GM18909 (cell line): ENCODE results near the gene MRC2.
"Not testable (repeated sequence)": the region's sequence is repeated elsewhere in the genome, so short reads cannot be mapped to it uniquely, and the experiment has no call there.

ENCODE experiments used
- ATAC-seq: cut with Tn5 transposase; IDR thresholded peaks from one replicate; pipeline ENCODE4 v1.9.1; 2021; ENCODE audit warnings: mild to moderate bottlenecking; ENCODE audit not compliant: unreplicated experiment, poor library complexity

The MRC2 gene

GRCh38 chr17:62693616-62694409 lies 66.3 kb downstream of the MRC2 start:
- ATAC-seq, result no peak

DNA sequence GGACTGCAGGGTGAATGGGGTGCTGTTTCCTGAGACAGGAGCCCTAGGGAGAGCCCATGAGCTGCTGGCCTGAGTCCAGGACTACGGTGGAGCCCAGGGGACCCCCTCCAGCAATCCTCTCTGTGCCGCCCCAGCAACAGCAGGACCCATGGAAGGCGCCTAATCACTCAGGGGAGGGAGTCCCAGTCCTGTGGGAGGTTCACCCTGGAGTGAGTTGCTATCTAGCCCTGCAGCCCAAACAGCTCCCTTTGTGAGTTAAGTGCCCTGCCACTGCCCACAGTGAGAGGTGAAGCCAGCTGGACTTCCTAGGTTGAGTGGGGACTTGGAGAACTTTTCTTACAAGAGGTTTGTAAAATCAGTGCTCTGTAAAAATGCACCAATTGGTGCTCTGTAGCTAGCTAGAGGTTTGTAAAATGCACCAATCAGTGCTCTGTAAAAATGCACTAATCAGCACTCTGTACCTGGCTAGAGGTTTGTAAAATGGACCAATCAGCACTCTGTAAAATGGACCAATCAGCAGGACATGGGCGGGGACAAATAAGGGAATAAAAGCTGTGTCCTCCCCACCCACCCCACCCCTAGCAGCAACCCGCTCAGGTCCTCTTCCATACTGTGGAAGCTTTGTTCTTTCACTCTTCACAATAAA lies 67.7 kb downstream of the MRC2 start:
- ATAC-seq, result not testable (repeated sequence)

DNA sequence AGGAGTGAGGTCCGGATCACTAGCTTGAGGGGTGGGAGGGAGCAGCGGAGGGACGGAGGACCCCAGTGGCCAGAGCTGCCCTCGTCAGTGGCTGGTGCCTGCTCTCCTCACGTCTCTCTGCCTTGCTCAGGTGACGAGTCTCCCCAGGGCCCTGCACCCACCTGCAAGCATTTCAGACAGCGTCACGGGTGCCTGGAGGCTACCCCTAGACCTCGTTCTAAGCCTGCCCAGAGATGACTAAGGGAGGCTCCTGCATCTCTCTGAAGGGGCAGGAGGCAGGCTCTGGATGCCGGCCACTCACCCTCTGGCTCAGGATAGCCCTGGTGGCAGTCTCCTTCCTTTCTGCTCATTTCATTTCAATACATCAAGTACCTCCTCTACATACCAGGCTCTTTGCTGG lies 68.8 kb downstream of the MRC2 start:
- no peak for ATAC-seq

DNA sequence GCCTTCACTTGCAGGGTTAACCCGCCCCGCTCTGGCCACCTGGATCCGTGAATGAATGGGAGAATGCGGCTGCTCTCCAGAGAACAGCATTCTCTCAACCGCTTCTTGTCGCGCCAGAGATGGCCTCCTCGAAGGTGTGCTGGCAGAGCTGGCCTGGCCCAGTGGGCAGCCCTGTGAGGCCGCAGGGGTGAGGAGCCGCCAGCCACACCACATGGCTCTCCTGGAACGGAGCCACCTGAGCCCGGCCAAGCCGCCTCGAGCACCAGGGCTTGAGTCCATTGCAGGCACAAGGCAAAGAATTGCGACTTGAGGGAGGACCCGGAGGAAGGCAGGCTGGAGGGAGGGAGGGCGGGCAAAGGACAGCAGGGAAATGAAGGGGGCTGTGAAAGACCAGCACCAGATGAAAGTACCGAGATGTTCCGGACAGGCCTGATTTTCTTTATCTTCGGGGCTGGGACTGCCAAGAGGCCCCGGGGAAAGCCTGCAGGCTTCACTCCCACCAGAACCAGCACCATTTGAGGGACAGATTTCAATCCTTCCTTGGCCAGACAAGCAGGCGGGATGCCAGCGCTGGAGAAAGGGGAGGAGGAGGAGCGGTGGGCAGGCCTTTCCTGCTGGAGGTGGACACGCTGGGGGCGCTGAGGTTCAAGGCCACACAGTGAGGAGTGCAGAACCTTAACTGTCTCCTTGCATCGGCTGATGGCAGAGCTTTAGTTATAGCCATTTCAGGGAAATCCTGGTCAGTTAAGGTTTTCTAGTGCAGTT lies 69.4 kb downstream of the MRC2 start:
- no peak for ATAC-seq

GRCh38 chr17:62698459-62698858 lies 71.0 kb downstream of the MRC2 start:
- ATAC-seq, result not testable (repeated sequence)

GRCh38 chr17:62700964-62701705 lies 73.7 kb downstream of the MRC2 start:
- ATAC-seq, result no peak

DNA sequence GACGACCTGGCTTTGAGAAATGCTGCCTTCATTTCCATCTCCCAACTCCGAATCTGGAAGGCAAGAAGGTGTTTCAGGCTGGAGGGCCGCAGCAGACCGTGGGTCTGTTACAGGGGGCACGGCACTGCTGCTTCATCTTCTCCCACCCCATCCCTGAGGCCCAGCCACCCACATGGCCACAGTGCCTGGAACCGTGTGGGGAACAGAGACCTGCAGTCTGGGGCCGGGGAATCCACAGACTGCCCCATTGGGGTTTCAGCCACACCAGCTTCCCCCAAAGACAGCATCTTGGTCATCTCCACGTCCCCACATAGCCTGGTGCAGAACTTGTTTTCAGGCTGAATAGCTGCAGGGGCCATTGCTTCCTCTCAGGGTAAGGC lies 74.2 kb downstream of the MRC2 start:
- no peak for ATAC-seq

GRCh38 chr17:62702746-62703260 lies 75.3 kb downstream of the MRC2 start:
- no peak for ATAC-seq

GRCh38 chr17:62703261-62703775 lies 75.8 kb downstream of the MRC2 start:
- ATAC-seq, result peak; percentile 11

DNA sequence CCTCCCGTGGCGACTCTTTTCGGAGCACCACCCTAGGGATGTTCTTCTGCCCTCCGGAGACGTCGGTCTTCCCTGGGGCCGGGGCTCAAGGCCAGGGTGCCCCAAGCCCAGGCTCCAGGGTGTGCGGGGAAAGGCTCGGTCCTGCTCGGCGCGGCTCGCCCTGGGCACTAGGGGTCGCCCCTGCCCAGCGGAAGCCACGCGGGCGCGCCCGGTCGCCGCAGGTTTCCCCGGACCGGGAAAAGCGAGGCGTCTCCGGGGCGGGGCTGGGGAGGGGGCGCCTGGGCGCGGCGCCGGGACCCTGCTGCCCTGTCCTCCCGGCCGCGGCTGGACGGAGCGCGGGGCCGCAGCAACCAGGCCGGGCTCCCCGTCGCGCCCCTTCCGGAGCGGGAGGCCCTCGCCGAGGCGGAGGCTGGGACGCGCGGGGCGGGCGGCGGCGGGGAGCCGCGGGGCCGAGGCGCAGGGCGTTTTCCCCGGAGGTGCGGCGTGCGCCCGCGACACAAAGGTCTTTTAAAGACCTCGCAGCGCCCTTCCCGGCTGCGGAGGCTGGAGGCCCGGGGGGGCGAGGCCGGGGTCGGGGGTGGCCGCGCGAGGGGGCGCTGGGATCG lies 76.4 kb downstream of the MRC2 start:
- peak; percentile 88 for ATAC-seq

DNA sequence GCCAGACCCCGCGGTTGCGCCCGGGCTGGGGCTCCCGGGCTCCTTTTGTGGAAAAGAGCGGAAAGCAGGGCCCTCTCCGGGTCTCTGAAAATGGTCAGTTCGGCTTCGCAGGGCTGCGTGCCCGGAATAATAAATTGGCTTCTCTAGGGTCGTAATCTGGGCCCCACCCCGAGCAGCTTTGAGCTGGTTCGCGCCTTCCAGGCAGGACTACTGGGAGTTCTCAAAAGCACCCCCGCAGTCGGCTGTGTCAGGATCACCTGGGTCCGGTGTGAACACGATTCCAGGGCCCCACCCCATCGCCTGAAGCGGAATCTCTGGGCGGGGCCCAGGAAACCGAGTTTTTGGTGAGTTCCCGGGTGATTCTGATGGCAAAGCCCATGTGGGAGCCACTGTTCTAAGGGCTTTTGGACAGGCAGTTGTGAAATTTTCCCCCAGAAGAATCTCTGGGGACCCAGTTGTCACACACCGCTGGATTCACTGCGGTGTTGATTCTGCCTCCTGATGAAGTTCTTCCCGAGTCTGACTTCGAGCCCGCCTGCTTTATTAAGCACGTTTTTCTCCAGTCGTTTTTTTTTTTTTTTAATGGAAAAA lies 77.0 kb downstream of the MRC2 start:
- ATAC-seq, result no peak

DNA sequence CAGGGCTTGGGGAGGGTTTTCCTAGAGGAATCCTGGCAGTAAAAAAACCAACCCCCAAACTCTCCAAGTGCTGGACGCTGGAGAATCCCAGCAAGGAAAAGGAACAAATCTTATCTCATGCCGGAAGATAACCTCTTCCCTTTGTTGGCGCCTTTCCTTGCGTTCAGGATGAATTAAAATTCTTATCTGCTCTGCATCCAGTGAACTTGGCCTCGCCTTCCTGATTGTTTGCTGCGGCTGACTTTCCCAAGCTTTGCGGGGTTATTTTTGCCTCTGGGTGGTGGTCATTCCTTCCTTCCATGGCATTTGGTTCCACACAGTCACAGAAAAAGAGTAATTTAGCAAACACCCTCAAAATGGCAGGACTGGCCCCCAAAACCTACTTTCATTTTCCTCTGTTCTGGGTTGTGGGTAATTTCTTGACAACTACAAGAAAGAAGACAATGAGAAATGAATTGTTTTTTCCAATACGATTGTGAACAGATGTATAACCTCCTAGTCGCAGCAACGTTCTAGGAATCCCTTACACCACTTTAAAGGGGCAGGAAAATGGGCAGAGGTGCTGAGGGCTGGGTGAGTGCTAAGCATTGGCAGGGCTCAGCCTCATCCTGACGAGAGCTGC lies 77.8 kb downstream of the MRC2 start:
- ATAC-seq, result no peak

DNA sequence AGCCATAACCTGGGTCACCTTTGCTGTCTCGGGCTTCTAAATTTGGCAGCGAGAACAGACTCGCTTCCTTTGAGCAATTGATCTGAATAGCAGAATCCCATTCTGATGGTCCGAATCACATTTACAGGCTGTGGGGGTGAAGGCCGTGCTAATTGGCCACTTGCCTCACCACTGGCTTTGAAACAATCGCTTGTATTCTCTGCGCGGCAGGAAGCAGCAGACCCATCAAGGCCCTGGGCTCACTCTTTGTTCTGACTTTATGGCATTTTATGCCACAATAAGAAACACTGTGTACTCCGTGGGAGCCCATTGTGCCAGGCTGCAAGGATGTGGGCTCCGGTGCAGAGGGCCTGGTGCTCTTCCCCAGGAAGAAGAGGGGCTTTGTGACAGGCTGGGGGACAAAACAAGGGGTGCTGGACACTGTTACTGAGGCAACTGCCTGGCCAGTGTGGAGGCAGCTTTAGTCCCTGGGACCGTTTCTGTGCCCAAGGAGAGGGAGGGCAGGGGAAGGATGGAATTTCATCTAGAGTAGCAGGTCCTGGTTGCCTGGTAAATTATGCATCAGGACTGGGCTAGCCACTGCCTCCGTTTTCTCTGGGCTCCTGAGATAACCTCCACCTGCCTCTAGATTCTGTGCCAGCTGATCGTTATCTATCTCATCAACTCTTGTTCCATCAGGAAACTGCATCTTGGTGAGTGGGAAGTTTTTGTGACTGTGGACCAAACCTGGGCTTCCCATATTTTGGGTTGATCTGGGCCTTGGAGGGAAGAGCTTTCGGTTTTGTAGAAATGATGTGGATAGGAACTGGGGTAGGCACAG lies 78.5 kb downstream of the MRC2 start:
- ATAC-seq, result no peak

DNA sequence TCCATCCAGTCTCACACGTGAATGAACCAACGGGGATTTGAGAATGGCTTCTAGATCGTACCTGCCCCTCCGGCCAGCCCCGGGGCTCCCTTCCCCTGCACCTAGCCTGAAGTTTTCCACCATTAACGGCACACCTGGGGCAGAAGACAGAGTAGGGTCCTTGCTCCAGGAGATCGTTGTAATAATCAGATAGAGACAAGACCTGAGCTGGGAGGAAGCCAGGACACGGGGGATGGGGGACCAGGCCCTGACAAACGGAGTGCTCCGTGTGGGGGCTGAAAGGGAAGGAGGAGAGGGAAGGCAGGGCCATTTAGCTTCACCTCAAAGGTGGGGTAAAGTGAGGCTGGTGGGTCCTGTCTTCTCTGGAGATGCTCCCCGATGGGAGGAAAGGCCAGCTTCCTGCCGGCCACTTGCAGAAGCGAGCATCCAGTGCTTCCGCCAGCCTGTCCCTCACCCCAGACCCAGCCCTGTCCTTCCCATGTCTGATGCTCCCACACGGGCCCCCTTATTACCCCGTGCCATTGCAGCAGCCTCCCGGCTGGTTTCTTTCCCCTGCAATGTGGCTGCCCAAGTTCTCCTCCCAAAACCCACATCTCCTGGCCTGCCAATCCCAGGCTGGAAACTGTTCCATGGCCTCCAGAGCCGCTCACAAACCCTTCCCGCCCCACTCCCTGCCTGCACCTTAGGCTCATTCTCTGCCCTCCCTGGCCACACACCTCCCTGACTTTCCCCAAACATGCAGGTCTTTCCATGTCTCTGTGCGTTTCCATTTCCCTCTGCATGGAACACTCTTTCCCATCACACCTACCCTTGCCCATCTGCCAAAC lies 79.3 kb downstream of the MRC2 start:
- no peak for ATAC-seq

- no peak for ATAC-seq
These were observed 79.9 kb downstream of the MRC2 start for GRCh38 chr17:62707425-62707739.

DNA sequence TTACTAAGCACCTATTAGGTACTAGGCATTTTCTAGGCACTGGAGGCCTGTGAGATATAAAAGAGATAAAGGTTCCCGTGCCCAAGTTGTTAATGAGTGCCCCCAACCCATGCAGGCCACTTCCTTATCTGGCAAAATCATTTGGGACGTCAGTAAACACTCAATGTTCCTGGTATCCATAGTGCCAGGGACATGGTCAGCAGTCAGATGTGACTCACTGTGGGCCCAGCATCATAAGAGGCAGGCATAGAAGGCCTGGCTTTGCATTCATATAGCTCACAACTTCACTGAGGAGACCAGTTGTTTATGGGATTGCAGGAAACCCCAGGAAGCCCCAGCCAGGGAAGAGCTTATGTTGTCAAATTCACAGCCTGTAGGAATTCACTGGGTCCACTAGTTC lies 81.1 kb downstream of the MRC2 start:
- ATAC-seq, result no peak

- no peak for ATAC-seq
These were observed 84.7 kb downstream of the MRC2 start for GRCh38 chr17:62712171-62712581.
